Subcutaneous adipose tissue (tissue), 4 donors: ENCODE measurements around the gene LRRIQ3. TPM values are rescaled to one million over a fixed set of nuclear protein-coding genes. Genes with fewer than 3 reads are reported as not detected.

ENCODE experiments used
- CTCF ChIP-seq: fragments of 450-650 bp; IDR thresholded peaks from one replicate; pipeline ENCODE4 v1.5.1; 2016; ENCODE audit warnings: low read depth, mild to moderate bottlenecking, control low read depth, antibody characterized with exemption, moderate library complexity
- total RNA-seq, 4 donors: library from RNA; depleted of rRNA; stranded (reverse); fragments of >200 nt; gene quantifications; one replicate each; pipeline ENCODE4 v1.1.0, GENCODE V29; 2016

LRRIQ3 gene
- total RNA-seq, 4 donors from 2014 or later = 0.75 to 2.0 (median 1.1) TPM

- no peak for TF ChIP-seq CTCF
These were observed 84.6 kb downstream of the LRRIQ3 start for GRCh38 chr1:74113333-74113732.

- no peak for TF ChIP-seq CTCF
These were observed 90.6 kb downstream of the LRRIQ3 start for GRCh38 chr1:74107394-74107793.

DNA sequence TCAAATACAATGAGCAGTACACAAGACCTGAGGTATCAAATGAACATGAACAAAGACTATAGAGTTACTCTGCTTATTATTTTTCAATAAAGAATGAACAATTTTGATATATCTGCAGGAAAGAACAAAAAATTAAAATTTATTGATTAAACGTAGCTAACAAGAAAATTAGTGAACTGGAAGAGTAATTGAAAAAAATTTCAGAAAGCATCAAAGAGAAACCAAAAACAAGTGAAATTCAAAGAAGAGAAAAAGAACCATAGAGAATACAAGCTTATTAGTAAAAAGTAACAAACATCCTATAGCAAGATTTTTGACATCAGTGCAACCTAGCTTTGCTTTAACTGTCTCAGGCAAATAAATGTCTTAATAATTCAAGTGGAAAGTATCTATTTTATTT is 106.6 kb downstream of the LRRIQ3 start:
- no peak for TF ChIP-seq CTCF

- TF ChIP-seq CTCF = no peak
These were observed 114.8 kb downstream of the LRRIQ3 start for GRCh38 chr1:74083128-74083527.

GRCh38 chr1:74065081-74065480 is 132.9 kb downstream of the LRRIQ3 start:
- TF ChIP-seq CTCF = no peak

GRCh38 chr1:74057719-74058118 is 140.3 kb downstream of the LRRIQ3 start:
- TF ChIP-seq CTCF = no peak

GRCh38 chr1:74053407-74053806 is 144.6 kb downstream of the LRRIQ3 start:
- TF ChIP-seq CTCF = no peak

DNA sequence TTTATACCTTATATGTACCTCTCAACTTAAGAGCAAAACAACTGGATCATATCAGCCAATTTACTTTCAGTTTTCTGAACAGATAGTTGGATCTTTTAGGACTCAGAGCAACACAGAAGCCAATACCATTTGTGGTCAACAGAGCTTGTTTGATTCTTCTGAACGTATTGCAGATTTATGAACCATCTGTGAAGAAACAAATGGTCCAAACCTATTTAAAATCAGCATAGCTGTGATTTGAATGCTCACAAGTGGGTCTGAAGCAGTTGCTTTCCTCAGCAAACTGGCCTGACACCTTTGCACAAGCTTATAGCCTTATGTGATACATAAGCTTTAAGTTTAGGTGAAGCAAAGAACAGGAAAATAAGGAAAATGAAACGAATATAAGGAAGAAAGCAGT is 147.6 kb downstream of the LRRIQ3 start:
- no peak for TF ChIP-seq CTCF
